Sigmoid colon (tissue), 7 donors: ENCODE results near the gene ANKRD6. TPM values are rescaled to one million over a fixed set of nuclear protein-coding genes. Genes with fewer than 3 reads are reported as not detected.

Experiments
- DNase-seq: peaks from one replicate; pipeline ENCODE4 v3.0.0-alpha.2; 2019
- H3K27ac ChIP-seq, 4 donors: fragments of 200-600 bp; sonication (generic); one replicate each; pipeline ENCODE4 v1.5.1; 2016 to 2019; ENCODE audit warnings: mild to moderate bottlenecking in 1 of 4
- H3K27me3 ChIP-seq, 3 donors: fragments of 200-600 bp; sonication (generic); one replicate each; pipeline ENCODE4 v1.5.1; 2019; ENCODE audit warnings: mild to moderate bottlenecking in 1 of 3
- H3K36me3 ChIP-seq, 4 donors: fragments of 200-600 bp; sonication (generic); one replicate each; pipeline ENCODE4 v1.5.1; 2016 to 2019
- H3K4me1 ChIP-seq, 4 donors: fragments of 200-600 bp; sonication (generic); one replicate each; pipeline ENCODE4 v1.5.1; 2017 to 2019
- H3K4me3 ChIP-seq, 4 donors: fragments of 200-600 bp; sonication (generic); one replicate each; pipeline ENCODE4 v1.5.1; 2017 to 2019; ENCODE audit warnings: mild to moderate bottlenecking in 2 of 4, moderate library complexity in 1 of 4
- H3K9me3 ChIP-seq, 4 donors: fragments of 200-600 bp in 3 of 4; sonication (generic) in 3 of 4; one replicate each; pipeline versions ENCODE4 v1.5.1 to v1.6.1; 2013 to 2019
- EP300 ChIP-seq, 4 donors: sonication (generic); formaldehyde crosslinking; IDR thresholded peaks; one replicate each; pipeline ENCODE4 v1.6.1; 2017; ENCODE audit warnings: antibody characterized with exemption in 4 of 4
- POLR2A ChIP-seq, 2 donors: fragments of 450-650 bp; IDR thresholded peaks; one replicate each; pipeline ENCODE4 v1.6.1; 2016; ENCODE audit warnings: antibody characterized with exemption in 2 of 2, mild to moderate bottlenecking in 2 of 2, moderate library complexity in 2 of 2
- POLR2AphosphoS5 ChIP-seq, 4 donors: sonication (generic); formaldehyde crosslinking; IDR thresholded peaks; one replicate each; pipeline ENCODE4 v1.6.1; 2017; ENCODE audit warnings: antibody characterized with exemption in 4 of 4
- WGBS, 2 donors: extraction: QIAGEN DNeasy Blood & Tissue Kit; methylation state at CpG; one replicate each; pipeline ENCODE4 v1.1.7; 2013; 5-methylcytosine and 5-hydroxymethylcytosine counted together
- intact Hi-C: fragments of 100-400 bp; cut with DNase I; formaldehyde crosslinking; loops from one replicate; pipeline ENCODE4 v1.15.1; 2023
- polyA plus RNA-seq, 3 donors: library from polyadenylated mRNA; stranded (reverse); fragments of 200-250 nt; gene quantifications; one replicate each; pipeline ENCODE4 v1.2.3, GENCODE V29; 2013
- total RNA-seq, 4 donors: library from RNA; depleted of rRNA; stranded (reverse); fragments of >200 nt; gene quantifications; one replicate each; pipeline ENCODE4 v1.1.0, GENCODE V29; 2016
- TF ChIP-seq, protein P1 (sequence below), 4 experiments: fragments of 450-650 bp in 3 of 4; fragments of 200-600 bp in 1 of 4; IDR thresholded peaks; one replicate each; pipeline ENCODE4 v1.5.1; 2016 to 2019; ENCODE audit warnings: antibody characterized with exemption in 4 of 4, mild to moderate bottlenecking in 3 of 4, moderate library complexity in 2 of 4
- donor health status: healthy with polysubstance abuse.
- donor health status: Bipolar disorder and iron deficiency.
- donor health status: healthy.

ANKRD6 gene
- total and polyA plus RNA-seq, 7 donors: 1.7 to 21.6 (median 8.0) TPM

DNA sequence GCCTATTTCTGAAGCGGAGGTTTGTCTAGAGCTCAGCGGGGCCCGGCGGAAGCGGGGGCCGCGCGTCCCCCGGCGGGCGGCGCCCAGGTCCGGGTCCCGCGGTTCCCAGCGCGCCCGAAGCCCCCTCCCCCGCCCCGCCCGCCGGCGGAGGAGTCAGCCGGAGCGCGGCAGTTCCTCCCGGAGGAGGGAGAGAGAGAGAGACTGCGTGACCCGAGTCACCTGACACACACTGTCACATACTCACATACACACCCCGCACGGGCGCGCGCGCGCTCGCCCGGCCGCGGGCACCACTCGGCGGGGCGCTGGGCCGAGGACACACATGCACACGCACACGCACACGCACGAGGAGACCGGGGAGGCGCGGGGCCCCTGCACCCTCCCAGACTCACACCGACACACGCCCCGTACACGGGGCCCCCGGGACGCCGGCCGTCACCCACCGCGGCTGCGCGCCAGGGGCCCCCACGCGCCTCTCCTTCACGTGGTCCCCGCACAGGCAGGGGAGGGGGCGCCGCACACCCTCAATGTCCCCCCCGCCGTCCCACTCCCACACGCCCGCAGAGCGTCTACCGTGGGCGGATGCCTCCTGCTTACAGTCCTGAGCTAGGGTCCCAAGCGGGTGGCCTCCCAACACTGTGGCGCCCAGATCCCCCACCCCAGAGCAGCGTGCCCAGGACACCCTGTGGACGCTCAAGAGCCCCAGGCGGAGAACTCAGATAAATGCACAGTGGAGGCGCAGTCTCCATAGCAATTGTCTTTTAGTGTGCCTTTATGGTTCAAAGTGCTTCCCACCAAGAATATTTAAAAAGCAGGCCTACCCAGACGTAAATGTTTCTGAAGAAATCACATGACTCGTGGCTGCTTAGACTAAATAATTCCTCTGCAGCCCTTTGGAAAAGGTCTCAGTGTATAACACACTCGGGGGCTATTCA lies 20.6 kb upstream of the ANKRD6 start, which contains the start of gene RRAGD:
TSS of gene RRAGD (minus strand) at position 203 of the 935 bp plus-strand sequence. CDS start 280 bp downstream, outside the sequence.
- 1% methylated on average over 85 of the region's 85 CpGs for WGBS, 2 donors
- peak within 1 kb of the TSS; percentile 64 to 77 (median 73) for H3K27ac ChIP-seq
- H3K27me3 ChIP-seq: no peaks in the 10 kb centered on the region
- peak within 1 kb of the TSS; percentile 81 to 91 (median 84) for H3K4me3 ChIP-seq
- DNase-seq: peak; percentile 86
- peak in 3 of 4 donors; percentile 31 to 56 (median 36) for TF ChIP-seq POLR2AphosphoS5 (IDR thresholded peaks at IDR 0.05)
- TF ChIP-seq POLR2A (IDR thresholded peaks at IDR 0.05): no peak
- TF ChIP-seq, protein P1, sequence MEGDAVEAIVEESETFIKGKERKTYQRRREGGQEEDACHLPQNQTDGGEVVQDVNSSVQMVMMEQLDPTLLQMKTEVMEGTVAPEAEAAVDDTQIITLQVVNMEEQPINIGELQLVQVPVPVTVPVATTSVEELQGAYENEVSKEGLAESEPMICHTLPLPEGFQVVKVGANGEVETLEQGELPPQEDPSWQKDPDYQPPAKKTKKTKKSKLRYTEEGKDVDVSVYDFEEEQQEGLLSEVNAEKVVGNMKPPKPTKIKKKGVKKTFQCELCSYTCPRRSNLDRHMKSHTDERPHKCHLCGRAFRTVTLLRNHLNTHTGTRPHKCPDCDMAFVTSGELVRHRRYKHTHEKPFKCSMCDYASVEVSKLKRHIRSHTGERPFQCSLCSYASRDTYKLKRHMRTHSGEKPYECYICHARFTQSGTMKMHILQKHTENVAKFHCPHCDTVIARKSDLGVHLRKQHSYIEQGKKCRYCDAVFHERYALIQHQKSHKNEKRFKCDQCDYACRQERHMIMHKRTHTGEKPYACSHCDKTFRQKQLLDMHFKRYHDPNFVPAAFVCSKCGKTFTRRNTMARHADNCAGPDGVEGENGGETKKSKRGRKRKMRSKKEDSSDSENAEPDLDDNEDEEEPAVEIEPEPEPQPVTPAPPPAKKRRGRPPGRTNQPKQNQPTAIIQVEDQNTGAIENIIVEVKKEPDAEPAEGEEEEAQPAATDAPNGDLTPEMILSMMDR (IDR thresholded peaks at IDR 0.05): no peak
- peak in 1 of 4 donors; percentile 23 for TF ChIP-seq EP300 (IDR thresholded peaks at IDR 0.05)
- H3K36me3 ChIP-seq: no peaks in the 10 kb centered on the region
- peaks cover 0 to 23% (median 12%) of the 10 kb centered on the region in 4 donors for H3K4me1 ChIP-seq
- no peaks in the 10 kb centered on the region for H3K9me3 ChIP-seq
- intact Hi-C loops: loop anchor here (5.0 kb wide), 2 partner anchors 40 to 450 kb away; partner anchors contain the start of gene RNGTT

DNA sequence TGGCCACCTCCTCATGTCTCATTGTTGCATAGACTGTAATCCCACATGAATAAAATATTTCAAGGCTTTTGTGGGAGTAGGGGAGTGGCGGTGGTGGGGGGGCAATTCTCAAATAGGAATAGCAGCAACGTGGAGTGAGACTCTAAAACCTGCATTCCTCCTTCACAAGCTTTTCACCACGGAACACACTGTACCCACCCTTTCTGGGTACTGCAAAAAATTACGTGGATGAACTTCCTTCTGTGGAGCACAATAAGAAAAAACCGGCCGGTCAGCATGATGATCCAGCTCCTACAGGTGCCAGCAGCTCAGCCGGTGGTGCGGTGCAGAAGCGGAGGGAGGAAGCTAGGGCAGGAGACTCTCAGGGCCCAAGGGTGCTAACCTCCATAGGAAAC lies 19.9 kb upstream of the ANKRD6 start:
- no peak for TF ChIP-seq EP300 (IDR thresholded peaks at IDR 0.05)
- no peak for TF ChIP-seq POLR2A (IDR thresholded peaks at IDR 0.05)
- Histone ChIP-seq H3K4me3 (peak overlapping the region in 3 of 4 donors; percentile 81 to 91 (median 86)), H3K27me3 (no peaks in the 10 kb centered on the region), H3K4me1 (peaks cover 0 to 23% (median 12%) of the 10 kb centered on the region in 4 donors), H3K36me3 (no peaks in the 10 kb centered on the region), H3K9me3 (no peaks in the 10 kb centered on the region), H3K27ac (peak overlapping the region in 2 of 4 donors; percentile 76 to 77)
- WGBS, 2 donors: 9 to 15% methylated on average over 9 of the region's 9 CpGs
- intact Hi-C loops: loop anchor here (5.0 kb wide), 2 partner anchors 41 to 451 kb away; partner anchors contain the start of gene RNGTT
- no peak for DNase-seq

DNA sequence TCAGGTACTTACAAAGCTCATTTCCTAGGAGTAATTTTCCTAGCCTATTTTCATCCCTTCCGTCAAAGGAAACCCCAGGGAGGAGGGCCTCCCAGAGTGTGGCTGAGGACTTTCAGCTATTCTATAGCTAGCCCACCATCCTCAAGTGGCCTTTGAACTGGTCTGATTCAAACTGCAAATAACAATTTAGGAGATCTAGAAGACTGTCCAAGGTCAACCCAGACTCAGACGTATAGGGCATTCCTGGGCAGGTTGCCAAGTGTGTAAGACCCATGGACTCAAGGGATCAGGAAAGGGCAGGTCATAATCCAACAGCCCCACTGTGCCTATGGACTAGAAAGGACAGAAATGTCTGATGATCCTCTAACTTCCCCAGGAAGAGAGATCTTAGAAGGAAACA lies 18.7 kb upstream of the ANKRD6 start:
- no peaks in the 10 kb centered on the region for H3K27me3 ChIP-seq
- no peak overlapping the region for H3K4me3 ChIP-seq
- no peaks in the 10 kb centered on the region for H3K9me3 ChIP-seq
- no peak overlapping the region for H3K27ac ChIP-seq
- H3K4me1 ChIP-seq: peaks cover 0 to 23% (median 12%) of the 10 kb centered on the region in 4 donors
- WGBS, 2 donors: 24 to 37% methylated on average over 2 of the region's 2 CpGs
- TF ChIP-seq POLR2A (IDR thresholded peaks at IDR 0.05): no peak
- TF ChIP-seq EP300 (IDR thresholded peaks at IDR 0.05): no peak
- TF ChIP-seq POLR2AphosphoS5 (IDR thresholded peaks at IDR 0.05): no peak
- TF ChIP-seq, protein P1 (IDR thresholded peaks at IDR 0.05): no peak
- DNase-seq: no peak
- intact Hi-C loops: loop anchor here (5.0 kb wide), 2 partner anchors 42 to 452 kb away; partner anchors contain the start of gene RNGTT
- no peaks in the 10 kb centered on the region for H3K36me3 ChIP-seq

DNA sequence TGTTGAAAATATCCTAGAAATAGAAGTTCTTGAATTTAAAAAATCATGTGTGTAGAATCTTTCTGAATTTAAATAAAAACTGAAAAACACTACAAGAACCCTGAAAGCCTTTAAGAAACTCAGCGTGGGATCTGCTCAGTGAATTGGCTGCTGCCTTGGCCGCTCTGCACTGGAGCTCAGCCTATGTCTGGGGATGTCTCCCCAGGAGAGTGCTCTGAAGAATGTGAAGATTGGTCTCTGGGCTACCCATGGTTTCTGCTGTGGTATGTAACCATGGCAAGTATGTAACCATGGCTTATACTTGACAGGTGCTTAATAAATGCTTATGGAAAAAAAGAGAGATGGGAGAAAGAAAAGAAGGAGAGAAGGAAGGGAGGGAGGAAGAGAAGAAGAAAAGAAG lies 17.8 kb upstream of the ANKRD6 start:
- H3K4me3 ChIP-seq: no peak overlapping the region
- H3K4me1 ChIP-seq: peaks cover 0 to 23% (median 12%) of the 10 kb centered on the region in 4 donors
- no peak overlapping the region for H3K27ac ChIP-seq
- DNase-seq: no peak
- H3K36me3 ChIP-seq: no peaks in the 10 kb centered on the region
- no peaks in the 10 kb centered on the region for H3K9me3 ChIP-seq
- H3K27me3 ChIP-seq: no peaks in the 10 kb centered on the region
- WGBS, 2 donors: 95 to 98% methylated on average over 2 of the region's 2 CpGs
- TF ChIP-seq, protein P1 (IDR thresholded peaks at IDR 0.05): no peak
- no peak for TF ChIP-seq EP300 (IDR thresholded peaks at IDR 0.05)
- no peak for TF ChIP-seq POLR2AphosphoS5 (IDR thresholded peaks at IDR 0.05)
- TF ChIP-seq POLR2A (IDR thresholded peaks at IDR 0.05): no peak
- intact Hi-C loops: no loop called here

DNA sequence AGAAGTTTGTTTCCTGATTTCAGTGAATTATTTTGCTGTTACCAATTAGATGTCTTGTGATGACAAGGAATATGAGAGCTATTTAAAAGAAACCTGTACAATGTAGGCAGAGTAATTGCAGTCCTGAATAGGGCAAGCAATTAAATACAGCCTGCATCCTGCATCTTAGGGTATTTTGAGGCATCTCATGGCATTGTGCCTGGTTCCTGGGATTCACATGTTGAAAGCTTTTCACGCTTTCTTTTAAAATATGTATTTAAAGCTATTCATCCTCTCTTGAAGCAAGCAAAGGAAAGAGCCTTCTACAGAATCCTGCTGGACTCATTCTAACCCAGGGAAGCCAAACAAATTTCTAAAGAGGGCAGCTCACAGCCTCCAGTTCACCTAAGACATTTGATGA lies 16.2 kb upstream of the ANKRD6 start:
- H3K27ac ChIP-seq: no peak overlapping the region
- DNase-seq: no peak
- TF ChIP-seq, protein P1 (IDR thresholded peaks at IDR 0.05): no peak
- TF ChIP-seq POLR2AphosphoS5 (IDR thresholded peaks at IDR 0.05): no peak
- TF ChIP-seq EP300 (IDR thresholded peaks at IDR 0.05): no peak
- no peak for TF ChIP-seq POLR2A (IDR thresholded peaks at IDR 0.05)
- intact Hi-C loops: no loop called here
- 91 to 96% methylated on average over 1 of the region's 1 CpG for WGBS, 2 donors
- no peak overlapping the region for H3K4me3 ChIP-seq
- no peaks in the 10 kb centered on the region for H3K36me3 ChIP-seq
- no peaks in the 10 kb centered on the region for H3K27me3 ChIP-seq
- H3K4me1 ChIP-seq: peaks cover 0 to 11% (median 9%) of the 10 kb centered on the region in 4 donors
- no peaks in the 10 kb centered on the region for H3K9me3 ChIP-seq
